Neuronal stem cell (in vitro differentiated cells): ENCODE measurements around the gene PIK3C2A.
"Not testable (repeated sequence)": the region's sequence is repeated elsewhere in the genome, so short reads cannot be mapped to it uniquely, and the experiment has no call there.

ENCODE experiments used
- DNase-seq: peaks from one replicate; pipeline ENCODE4 v3.0.0-alpha.2; 2013; ENCODE audit warnings: low spot score
- H2AFZ ChIP-seq: one replicate; pipeline ENCODE4 v1.6.1; 2013; ENCODE audit warnings: mild to moderate bottlenecking, low read length, inconsistent platforms
- H2AK5ac ChIP-seq: 2 replicates; pipeline ENCODE4 v1.6.1; 2013; ENCODE audit warnings: low read depth, mild to moderate bottlenecking, inconsistent platforms, low read length, moderate library complexity, mixed read lengths
- H2BK120ac ChIP-seq: 2 replicates; pipeline ENCODE4 v1.6.1; 2013; ENCODE audit warnings: low read depth, mild to moderate bottlenecking, inconsistent platforms, low read length, moderate library complexity, mixed read lengths
- H2BK12ac ChIP-seq: one replicate; pipeline ENCODE4 v1.6.1; 2013; ENCODE audit warnings: low read length, inconsistent platforms
- H2BK15ac ChIP-seq: 2 replicates; pipeline ENCODE4 v1.6.1; 2013; ENCODE audit warnings: mild to moderate bottlenecking, low read length, inconsistent platforms, mixed read lengths
- H2BK5ac ChIP-seq: one replicate; pipeline ENCODE4 v1.6.1; 2013; ENCODE audit warnings: inconsistent platforms, mild to moderate bottlenecking, low read length, moderate library complexity
- H3K14ac ChIP-seq: one replicate; pipeline ENCODE4 v1.6.1; 2013; ENCODE audit warnings: low read length, inconsistent platforms
- H3K18ac ChIP-seq: 2 replicates; pipeline ENCODE4 v1.6.1; 2013; ENCODE audit warnings: low read length, inconsistent platforms
- H3K23ac ChIP-seq: 2 replicates; pipeline ENCODE4 v1.6.1; 2013; ENCODE audit warnings: low read depth, mild to moderate bottlenecking, mixed read lengths, low read length, inconsistent platforms; ENCODE audit not compliant: poor library complexity
- H3K27ac ChIP-seq: replicated peaks from 3 replicates; pipeline ENCODE4 v1.5.1; 2013; ENCODE audit warnings: low read length, inconsistent platforms
- H3K27me3 ChIP-seq, 3 experiments: 2 replicates each; pipeline ENCODE4 v1.6.1; 2013; ENCODE audit warnings: low read length in 3 of 3, mild to moderate bottlenecking in 2 of 3, inconsistent platforms in 1 of 3, low read depth in 1 of 3, mixed read lengths in 1 of 3, moderate library complexity in 1 of 3; ENCODE audit not compliant: control insufficient read depth in 3 of 3, insufficient read depth in 3 of 3
- H3K36me3 ChIP-seq, 2 donors: replicated peaks in 1 of 2; 2 replicates each; pipeline ENCODE4 v1.6.1; 2013; ENCODE audit warnings: low read length in 2 of 2; ENCODE audit not compliant: control insufficient read depth in 2 of 2, insufficient read depth in 2 of 2
- H3K4ac ChIP-seq: 2 replicates; pipeline ENCODE4 v1.6.1; 2013; ENCODE audit warnings: inconsistent platforms, mild to moderate bottlenecking, low read length, moderate library complexity
- H3K4me1 ChIP-seq, 2 donors: 1 replicate in 1 of 2; 2 replicates in 1 of 2; pipeline ENCODE4 v1.6.1; 2013; ENCODE audit warnings: low read length in 2 of 2, low read depth in 1 of 2; ENCODE audit not compliant: control insufficient read depth in 2 of 2, insufficient read depth in 1 of 2
- H3K4me2 ChIP-seq: one replicate; pipeline ENCODE4 v1.6.1; 2013; ENCODE audit warnings: mild to moderate bottlenecking, low read length, inconsistent platforms; ENCODE audit not compliant: insufficient read depth, poor library complexity, severe bottlenecking
- H3K4me3 ChIP-seq, 2 donors: 2 replicates each; pipeline ENCODE4 v1.5.1; 2013; ENCODE audit warnings: low read length in 2 of 2, mild to moderate bottlenecking in 2 of 2, inconsistent platforms in 1 of 2, moderate library complexity in 1 of 2
- H3K79me1 ChIP-seq: one replicate; pipeline ENCODE4 v1.6.1; 2013; ENCODE audit warnings: low read depth, mild to moderate bottlenecking, inconsistent platforms, low read length, moderate library complexity
- H3K9ac ChIP-seq: one replicate; pipeline ENCODE4 v1.6.1; 2013; ENCODE audit warnings: mild to moderate bottlenecking, low read depth, low read length, inconsistent platforms; ENCODE audit not compliant: poor library complexity
- H3K9me3 ChIP-seq, 2 donors: replicated peaks in 1 of 2; 2 replicates each; pipeline versions ENCODE3 to v1.6.1; 2013; ENCODE audit warnings: low read length in 2 of 2, mild to moderate bottlenecking in 2 of 2, inconsistent platforms in 1 of 2, low read depth in 1 of 2, mixed read lengths in 1 of 2, moderate library complexity in 1 of 2; ENCODE audit not compliant: control insufficient read depth in 2 of 2, insufficient read depth in 1 of 2
- H4K8ac ChIP-seq: one replicate; pipeline ENCODE4 v1.6.1; 2013; ENCODE audit warnings: low read depth, mild to moderate bottlenecking, inconsistent platforms, low read length, moderate library complexity
- H4K91ac ChIP-seq: one replicate; pipeline ENCODE4 v1.6.1; 2013; ENCODE audit warnings: low read length, low read depth, mild to moderate bottlenecking, inconsistent platforms; ENCODE audit not compliant: poor library complexity
- WGBS, 2 donors: extraction: QIAGEN DNeasy Blood & Tissue Kit; methylation state at CpG; one replicate each; pipeline ENCODE4 v1.1.7; 2013; ENCODE audit warnings: missing lambda C conversion rate in 2 of 2, mixed read lengths in 1 of 2; ENCODE audit not compliant: insufficient read length in 2 of 2, insufficient replicate concordance in 1 of 2; ENCODE audit errors: extremely low coverage in 2 of 2; 5-methylcytosine and 5-hydroxymethylcytosine counted together

PIK3C2A gene

DNA sequence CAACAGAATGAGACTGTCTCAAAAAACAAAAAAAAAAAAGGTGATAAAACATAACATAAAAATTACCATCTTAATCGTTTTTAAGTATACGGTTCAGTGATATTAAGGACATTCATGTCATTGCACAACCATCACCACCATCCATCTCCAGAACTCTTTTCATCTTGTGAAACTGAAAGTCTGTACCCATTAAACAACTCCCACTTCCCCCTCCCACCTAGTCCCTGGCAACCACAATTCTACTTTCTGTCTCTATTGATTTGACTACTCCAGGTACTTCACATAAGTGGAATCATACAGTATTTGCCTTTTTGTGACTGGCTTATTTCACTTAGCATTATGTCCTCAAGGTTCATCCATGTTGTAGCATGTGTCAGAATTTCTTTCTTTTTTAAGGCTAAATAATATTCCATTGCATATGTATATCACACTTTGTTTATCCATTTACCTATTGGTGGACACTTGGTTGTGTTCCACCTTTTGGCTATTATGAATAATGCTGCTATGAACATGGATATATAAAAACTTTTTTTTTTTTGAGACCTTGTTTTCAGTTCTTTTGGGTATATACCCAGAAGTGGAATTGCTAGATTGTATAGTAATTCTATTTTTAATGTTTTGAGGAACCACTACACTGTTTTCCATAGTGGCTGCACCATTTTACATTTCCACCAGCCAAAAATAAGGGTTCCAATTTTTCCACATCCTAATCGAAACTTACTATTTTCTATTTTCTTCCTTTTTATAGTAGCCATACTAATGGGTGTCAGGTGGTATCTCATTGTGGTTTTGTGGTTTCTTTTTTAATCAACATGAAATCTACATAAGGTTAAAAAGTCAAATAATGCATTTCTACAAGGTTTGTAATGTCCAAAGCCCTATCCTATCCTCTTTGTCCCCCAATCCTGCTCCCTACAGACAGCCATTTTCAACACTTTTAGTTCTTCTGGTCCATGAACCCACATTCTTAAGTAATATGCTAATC, 23.4 kb upstream of the PIK3C2A start:
- H2BK120ac ChIP-seq = no peak overlapping the region
- H2BK5ac ChIP-seq = no peak overlapping the region
- no peak overlapping the region for H2BK15ac ChIP-seq
- no peak overlapping the region for H4K8ac ChIP-seq
- no peak overlapping the region for H3K4ac ChIP-seq
- no peak overlapping the region for H3K4me2 ChIP-seq
- no peak overlapping the region for H3K23ac ChIP-seq
- no peak overlapping the region for H3K9ac ChIP-seq
- no peak overlapping the region for H2BK12ac ChIP-seq
- WGBS, 2 donors = 100% methylated on average over 1 of the region's 3 CpGs; no CpG with 5 or more reads in 1 of the 2 donors
- no peak overlapping the region for H3K18ac ChIP-seq
- no peak for DNase-seq
- H3K4me1 ChIP-seq = no peaks in the 10 kb centered on the region
- no peak overlapping the region for H3K4me3 ChIP-seq
- H3K79me1 ChIP-seq = no peaks in the 10 kb centered on the region
- no peak overlapping the region for H2AK5ac ChIP-seq
- no peaks in the 10 kb centered on the region for H3K27me3 ChIP-seq
- H3K36me3 ChIP-seq = no peaks in the 10 kb centered on the region
- no peak overlapping the region for H3K14ac ChIP-seq
- no peak overlapping the region for H3K27ac ChIP-seq
- no peak overlapping the region for H4K91ac ChIP-seq
- no peaks in the 10 kb centered on the region for H3K9me3 ChIP-seq
- no peak overlapping the region for H2AFZ ChIP-seq

DNA sequence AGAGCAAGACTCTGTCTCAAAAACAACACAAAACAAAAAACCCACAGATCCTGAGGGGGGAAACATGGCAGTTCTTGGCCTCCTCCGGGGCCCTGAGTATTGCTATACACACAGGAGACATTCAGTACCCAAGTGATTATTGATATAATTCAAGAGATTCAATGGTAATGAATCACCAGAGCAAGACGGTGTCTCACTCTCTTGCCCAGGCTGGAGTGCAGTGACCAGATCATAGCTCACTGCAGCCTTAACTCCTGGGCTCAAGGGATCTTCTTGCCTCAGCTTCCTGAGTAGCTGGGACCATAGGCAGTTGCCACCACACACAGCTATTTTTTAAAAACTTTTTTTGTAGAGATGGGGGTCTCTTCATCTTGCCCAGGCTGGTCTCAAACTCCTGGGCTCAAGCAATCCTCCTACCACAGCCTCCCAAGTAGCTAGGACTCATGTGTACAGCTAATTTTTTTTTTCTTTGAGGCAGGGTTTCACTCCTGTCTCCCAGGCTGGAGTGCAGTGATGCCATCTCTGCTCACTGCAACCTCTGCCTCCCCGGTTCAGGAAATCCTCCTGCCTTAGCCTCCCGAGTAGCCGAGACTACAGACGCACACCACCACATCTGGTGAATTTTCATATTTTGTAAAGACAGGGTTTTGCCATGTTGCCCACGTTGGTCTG, 21.8 kb upstream of the PIK3C2A start:
- H3K4me3 ChIP-seq = no peak overlapping the region
- H4K91ac ChIP-seq = no peak overlapping the region
- H3K36me3 ChIP-seq = no peaks in the 10 kb centered on the region
- H3K4me1 ChIP-seq = no peaks in the 10 kb centered on the region
- H2AFZ ChIP-seq = no peak overlapping the region
- H3K27ac ChIP-seq = no peak overlapping the region
- no peak overlapping the region for H3K18ac ChIP-seq
- no peak overlapping the region for H3K14ac ChIP-seq
- H3K79me1 ChIP-seq = no peaks in the 10 kb centered on the region
- no peaks in the 10 kb centered on the region for H3K9me3 ChIP-seq
- WGBS, 2 donors = no CpG with 5 or more reads among the region's 7 CpGs
- DNase-seq = no peak
- H3K27me3 ChIP-seq = no peaks in the 10 kb centered on the region
- no peak overlapping the region for H3K9ac ChIP-seq
- no peak overlapping the region for H3K4me2 ChIP-seq
- no peak overlapping the region for H3K4ac ChIP-seq
- H2AK5ac ChIP-seq = no peak overlapping the region
- no peak overlapping the region for H2BK120ac ChIP-seq
- H2BK12ac ChIP-seq = no peak overlapping the region
- H2BK15ac ChIP-seq = no peak overlapping the region
- H2BK5ac ChIP-seq = no peak overlapping the region
- H4K8ac ChIP-seq = no peak overlapping the region
- no peak overlapping the region for H3K23ac ChIP-seq

DNA sequence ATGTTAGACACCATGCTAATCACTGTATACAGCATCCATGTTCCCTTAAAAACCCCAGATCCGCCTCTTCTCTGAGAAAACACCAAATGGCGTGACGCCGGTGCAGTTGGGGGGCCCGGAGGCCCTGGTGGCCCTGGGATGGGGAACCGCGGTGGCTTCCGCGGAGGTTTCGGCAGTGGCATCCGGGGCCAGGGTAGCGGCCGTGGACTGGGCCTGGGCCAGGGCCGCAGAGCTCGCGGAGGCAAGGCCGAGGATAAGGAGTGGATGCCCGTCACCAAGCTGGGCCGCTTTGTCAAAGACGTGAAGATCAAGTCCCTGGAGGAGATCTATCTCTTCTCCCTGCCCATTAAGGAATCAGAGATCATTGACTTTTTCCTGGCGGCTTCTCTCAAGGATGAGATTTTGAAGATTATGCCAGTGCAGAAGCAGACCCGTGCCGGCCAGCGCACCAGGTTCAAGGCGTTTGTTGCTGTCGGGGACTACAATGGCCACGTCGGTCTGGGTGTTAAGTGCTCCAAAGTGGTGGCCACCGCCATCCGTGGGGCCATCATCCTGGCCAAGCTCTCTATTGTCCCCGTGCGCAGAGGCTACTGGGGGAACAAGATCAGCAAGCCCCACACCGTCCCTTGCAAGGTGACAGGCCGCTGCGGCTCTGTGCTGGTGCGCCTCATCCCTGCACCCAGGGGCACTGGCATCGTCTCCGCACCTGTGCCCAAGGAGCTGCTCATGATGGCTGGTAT, 20.6 kb upstream of the PIK3C2A start:
- H2AFZ ChIP-seq, H3K27ac ChIP-seq, H2BK12ac ChIP-seq, H3K4me2 ChIP-seq, H2BK120ac ChIP-seq, H3K79me1 ChIP-seq, H3K14ac ChIP-seq, H3K27me3 ChIP-seq, H2AK5ac ChIP-seq, H3K9me3 ChIP-seq, H2BK5ac ChIP-seq, H3K23ac ChIP-seq, H3K4ac ChIP-seq, H4K8ac ChIP-seq, H3K18ac ChIP-seq, DNase-seq, H4K91ac ChIP-seq, H2BK15ac ChIP-seq, H3K36me3 ChIP-seq, H3K4me3 ChIP-seq, H3K4me1 ChIP-seq: not testable (repeated sequence)
- H3K9ac ChIP-seq = peak overlapping the region; percentile 44
- WGBS, 2 donors = no CpG with 5 or more reads among the region's 38 CpGs
